Ovary (tissue), 9 donors: ENCODE measurements around the gene CFAP92. TPM values are rescaled to one million over a fixed set of nuclear protein-coding genes. Genes with fewer than 3 reads are reported as not detected.

ENCODE experiments used
- DNase-seq, 5 donors: peaks; one replicate each; pipeline ENCODE4 v3.0.0-alpha.2; 2019 to 2020
- H3K27ac ChIP-seq, 2 donors: fragments of 200-600 bp; one replicate each; pipeline versions ENCODE4 v1.5.1 to v1.8.0; 2019 to 2022
- H3K27me3 ChIP-seq: fragments of 200-600 bp; one replicate; pipeline ENCODE4 v1.8.0; 2022
- H3K36me3 ChIP-seq: fragments of 200-600 bp; sonication (generic); one replicate; pipeline ENCODE4 v1.5.1; 2019
- H3K4me1 ChIP-seq: one replicate; pipeline ENCODE4 v1.8.1; 2013; ENCODE audit warnings: mild to moderate bottlenecking, moderate library complexity; ENCODE audit not compliant: insufficient read depth
- H3K4me3 ChIP-seq: fragments of 200-600 bp; sonication (generic); one replicate; pipeline ENCODE4 v1.5.1; 2017
- H3K9me3 ChIP-seq, 2 donors: fragments of 200-600 bp in 1 of 2; sonication (generic) in 1 of 2; one replicate each; pipeline versions ENCODE4 v1.5.1 to v1.8.1; 2013 to 2019; ENCODE audit warnings: mild to moderate bottlenecking in 1 of 2, moderate library complexity in 1 of 2
- EP300 ChIP-seq: sonication (generic); formaldehyde crosslinking; IDR thresholded peaks from one replicate; pipeline ENCODE4 v1.6.1; 2017; ENCODE audit warnings: antibody characterized with exemption
- POLR2A ChIP-seq: fragments of 450-650 bp; IDR thresholded peaks from one replicate; pipeline ENCODE4 v1.6.1; 2017; ENCODE audit warnings: antibody characterized with exemption, mild to moderate bottlenecking, moderate library complexity
- WGBS, 3 donors: extraction: QIAGEN DNeasy Blood & Tissue Kit in 1 of 3; methylation state at CpG; one replicate each; pipeline versions ENCODE4 v1.1.5 to v1.1.7; 2013 to 2017; 5-methylcytosine and 5-hydroxymethylcytosine counted together
- intact Hi-C, 4 donors: fragments of 100-400 bp; cut with DNase I; formaldehyde crosslinking; loops; one replicate each; pipeline versions ENCODE4 v1.11.0 to v1.15.1; 2022 to 2023
- polyA plus RNA-seq, 2 donors: library from polyadenylated mRNA; stranded (reverse); fragments of 200-250 nt in 1 of 2; fragments of 350-450 nt in 1 of 2; fragmentation: Illumina TruSeq in 1 of 2; extraction: RNeasy Lipid Tissue Mini Kit (QIAGEN cat#74804) in 1 of 2; gene quantifications; one replicate each; pipeline ENCODE4 v1.2.3, GENCODE V29; 2013 to 2014
- total RNA-seq, 7 donors: library from RNA; depleted of rRNA in 2 of 7; stranded (reverse); fragments of >200 nt in 2 of 7; fragmentation: NEBNext Ultra II Directional in 3 of 7; extraction: Animal tissue kit (Norgen Biotek cat#: 25700) in 3 of 7; gene quantifications; one replicate each; pipeline versions ENCODE4 v1.1.0 to v1.2.4, GENCODE V29; 2016 to 2023
- TF ChIP-seq, protein P1 (sequence below), 3 donors: fragments of 450-650 bp in 2 of 3; fragments of 200-600 bp in 1 of 3; IDR thresholded peaks; one replicate each; pipeline versions ENCODE4 v1.5.1 to v1.8.0; 2016 to 2022; ENCODE audit warnings: antibody characterized with exemption in 3 of 3, mild to moderate bottlenecking in 1 of 3
- donor health status: DM: no; HTN: no; CAD: no; lungs with moderate emphysema.
- donor health status: DM: no; HTN: no; CAD: no.
- donor health status: Bipolar disorder and iron deficiency.
- donor health status: DM: yes; HTN: yes; CAD: no.
- donor health status: DM: no; HTN: no; CAD: no.
- donor health status: DM: yes; HTN: yes; CAD: no.

CFAP92 gene
- total and polyA plus RNA-seq, 9 donors, result 0.89 to 3.8 (median 1.5) TPM

DNA sequence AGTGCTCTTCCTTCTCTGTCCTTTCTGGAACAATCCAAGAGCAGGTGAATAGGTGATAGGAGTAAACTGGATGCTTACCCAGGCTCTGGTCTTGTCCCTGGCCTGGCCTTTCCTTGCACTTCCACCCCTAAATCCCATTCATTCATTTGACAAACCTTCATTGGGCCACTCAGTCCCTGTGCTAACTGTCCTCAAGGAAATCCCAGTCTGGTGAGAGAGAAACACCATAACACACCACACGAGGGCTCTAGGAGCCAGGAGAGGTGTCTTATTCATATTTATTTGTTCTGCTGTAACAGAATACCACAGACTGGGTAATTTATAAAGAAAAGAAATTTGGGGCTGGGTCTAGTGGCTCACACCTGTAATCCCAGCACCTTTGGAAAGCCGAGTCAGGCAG is 30.0 kb upstream of the CFAP92 start:
- H3K27ac ChIP-seq, result no peak overlapping the region
- no peaks in the 10 kb centered on the region for H3K9me3 ChIP-seq
- 66 to 76% (median 71%) methylated on average over 2 of the region's 2 CpGs for WGBS, 3 donors
- intact Hi-C loops, result no loop called here
- peak in 1 of 5 donors; percentile 7 for DNase-seq
- H3K36me3 ChIP-seq, result no peaks in the 10 kb centered on the region
- peaks cover 21% of the 10 kb centered on the region for H3K4me1 ChIP-seq
- no peak overlapping the region for H3K4me3 ChIP-seq
- no peaks in the 10 kb centered on the region for H3K27me3 ChIP-seq
- TF ChIP-seq POLR2A, result no peak
- TF ChIP-seq, protein P1, sequence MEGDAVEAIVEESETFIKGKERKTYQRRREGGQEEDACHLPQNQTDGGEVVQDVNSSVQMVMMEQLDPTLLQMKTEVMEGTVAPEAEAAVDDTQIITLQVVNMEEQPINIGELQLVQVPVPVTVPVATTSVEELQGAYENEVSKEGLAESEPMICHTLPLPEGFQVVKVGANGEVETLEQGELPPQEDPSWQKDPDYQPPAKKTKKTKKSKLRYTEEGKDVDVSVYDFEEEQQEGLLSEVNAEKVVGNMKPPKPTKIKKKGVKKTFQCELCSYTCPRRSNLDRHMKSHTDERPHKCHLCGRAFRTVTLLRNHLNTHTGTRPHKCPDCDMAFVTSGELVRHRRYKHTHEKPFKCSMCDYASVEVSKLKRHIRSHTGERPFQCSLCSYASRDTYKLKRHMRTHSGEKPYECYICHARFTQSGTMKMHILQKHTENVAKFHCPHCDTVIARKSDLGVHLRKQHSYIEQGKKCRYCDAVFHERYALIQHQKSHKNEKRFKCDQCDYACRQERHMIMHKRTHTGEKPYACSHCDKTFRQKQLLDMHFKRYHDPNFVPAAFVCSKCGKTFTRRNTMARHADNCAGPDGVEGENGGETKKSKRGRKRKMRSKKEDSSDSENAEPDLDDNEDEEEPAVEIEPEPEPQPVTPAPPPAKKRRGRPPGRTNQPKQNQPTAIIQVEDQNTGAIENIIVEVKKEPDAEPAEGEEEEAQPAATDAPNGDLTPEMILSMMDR (IDR thresholded peaks at IDR 0.05), result no peak
- TF ChIP-seq EP300, result no peak

DNA sequence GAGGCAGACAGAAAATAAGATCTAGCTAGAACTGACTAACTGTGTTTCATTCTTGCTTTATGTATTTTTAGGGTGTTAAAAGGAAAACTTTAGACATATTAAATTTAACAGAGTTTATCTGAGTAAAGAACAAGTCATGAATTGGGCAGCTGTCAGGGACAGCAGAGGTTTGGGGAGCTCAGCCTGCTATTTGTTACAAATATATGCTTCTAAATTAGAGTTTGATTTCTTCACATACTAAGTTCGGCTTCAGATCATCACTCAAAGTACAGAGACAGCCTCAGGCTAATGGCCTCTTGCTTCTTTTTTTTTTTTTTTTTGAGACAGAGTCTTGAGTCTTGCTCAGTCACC is 29.1 kb upstream of the CFAP92 start:
- 26 to 40% (median 38%) methylated on average over 1 of the region's 1 CpG for WGBS, 3 donors
- TF ChIP-seq EP300 (no peak), POLR2A (no peak)
- intact Hi-C loops, result no loop called here
- Histone ChIP-seq H3K4me1 (peaks cover 21% of the 10 kb centered on the region), H3K4me3 (no peak overlapping the region), H3K27ac (peak overlapping the region in 1 of 2 donors; percentile 46), H3K27me3 (no peaks in the 10 kb centered on the region), H3K36me3 (no peaks in the 10 kb centered on the region), H3K9me3 (no peaks in the 10 kb centered on the region)
- DNase-seq, result no peak

DNA sequence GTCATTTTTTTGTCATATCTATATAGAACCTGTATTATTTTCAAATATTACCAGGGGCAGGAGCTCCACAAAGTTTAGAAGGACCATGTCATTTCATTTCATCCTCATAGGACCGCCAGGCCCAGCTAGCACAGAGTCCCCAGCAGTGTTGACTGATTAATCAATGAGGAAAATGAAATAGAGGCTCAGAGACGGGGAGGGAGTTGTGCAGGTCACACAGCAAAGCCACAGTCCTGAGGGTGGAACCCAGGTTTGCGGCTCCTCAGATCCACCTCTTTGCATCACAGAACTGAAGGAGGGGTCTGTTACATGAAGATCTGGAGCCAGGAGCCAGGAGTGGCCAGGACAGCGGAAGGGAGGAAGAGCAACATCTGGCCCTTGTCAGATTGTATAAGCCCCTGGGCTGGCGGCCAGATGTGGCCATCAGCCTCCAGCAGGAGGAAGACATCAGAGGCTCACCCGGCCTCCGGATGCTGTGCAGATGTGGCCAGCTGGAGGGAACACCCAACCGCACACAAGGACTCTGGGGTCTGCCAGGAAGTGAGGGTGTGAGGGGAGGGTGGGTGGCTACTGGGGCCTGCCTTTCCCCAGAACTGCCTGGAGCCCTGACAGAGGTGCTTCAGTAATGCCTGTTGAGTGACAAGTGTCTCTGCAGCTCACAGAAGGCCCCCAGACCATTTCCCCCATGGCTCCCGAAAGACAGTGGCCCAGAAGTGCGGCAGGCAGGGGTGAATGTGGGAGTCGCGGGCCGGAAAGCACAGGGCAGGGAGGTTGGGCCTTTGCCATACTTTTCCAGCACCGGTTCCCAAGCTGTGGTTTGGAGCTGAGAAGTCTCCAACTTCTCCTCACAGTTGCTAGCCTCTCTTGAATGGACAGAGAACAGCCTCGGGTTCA is 28.5 kb upstream of the CFAP92 start:
- H3K4me1 ChIP-seq, result peaks cover 24% of the 10 kb centered on the region
- no peak overlapping the region for H3K4me3 ChIP-seq
- H3K9me3 ChIP-seq, result no peaks in the 10 kb centered on the region
- 12 to 20% (median 15%) methylated on average over 15 of the region's 15 CpGs for WGBS, 3 donors
- no peaks in the 10 kb centered on the region for H3K27me3 ChIP-seq
- no peak for TF ChIP-seq EP300
- TF ChIP-seq, protein P1 (IDR thresholded peaks at IDR 0.05), result no peak
- TF ChIP-seq POLR2A, result no peak
- H3K27ac ChIP-seq, result peak overlapping the region in 1 of 2 donors; percentile 46
- peak; percentile 81 to 90 (median 86) for DNase-seq
- H3K36me3 ChIP-seq, result no peaks in the 10 kb centered on the region
- intact Hi-C loops, result no loop called here

- WGBS, 3 donors, result 43 to 52% (median 43%) methylated on average over 6 of the region's 6 CpGs
- DNase-seq, result peak in 2 of 5 donors; percentile 16 to 29
- Histone ChIP-seq H3K27me3 (no peaks in the 10 kb centered on the region), H3K4me3 (no peak overlapping the region), H3K27ac (no peak overlapping the region), H3K9me3 (no peaks in the 10 kb centered on the region), H3K4me1 (peaks cover 23% of the 10 kb centered on the region), H3K36me3 (no peaks in the 10 kb centered on the region)
- intact Hi-C loops, result no loop called here
- no peak for TF ChIP-seq EP300
- TF ChIP-seq, protein P1 (IDR thresholded peaks at IDR 0.05), result no peak
- TF ChIP-seq POLR2A, result no peak
These were observed 27.3 kb upstream of the CFAP92 start for GRCh38 chr3:129021140-129021551.

- Histone ChIP-seq H3K36me3 (no peaks in the 10 kb centered on the region), H3K27ac (no peak overlapping the region), H3K4me3 (no peak overlapping the region), H3K4me1 (peaks cover 21% of the 10 kb centered on the region), H3K27me3 (no peaks in the 10 kb centered on the region), H3K9me3 (no peaks in the 10 kb centered on the region)
- peak in 2 of 5 donors; percentile 26 to 34 for DNase-seq
- WGBS, 3 donors, result 56 to 69% (median 56%) methylated on average over 5 of the region's 5 CpGs
- intact Hi-C loops, result no loop called here
- TF ChIP-seq, protein P1 (IDR thresholded peaks at IDR 0.05), result no peak
- TF ChIP-seq EP300 (no peak), POLR2A (no peak)
These were observed 26.8 kb upstream of the CFAP92 start for GRCh38 chr3:129020691-129021090.
